ENCODE results near the gene LRP1B.

DNA sequence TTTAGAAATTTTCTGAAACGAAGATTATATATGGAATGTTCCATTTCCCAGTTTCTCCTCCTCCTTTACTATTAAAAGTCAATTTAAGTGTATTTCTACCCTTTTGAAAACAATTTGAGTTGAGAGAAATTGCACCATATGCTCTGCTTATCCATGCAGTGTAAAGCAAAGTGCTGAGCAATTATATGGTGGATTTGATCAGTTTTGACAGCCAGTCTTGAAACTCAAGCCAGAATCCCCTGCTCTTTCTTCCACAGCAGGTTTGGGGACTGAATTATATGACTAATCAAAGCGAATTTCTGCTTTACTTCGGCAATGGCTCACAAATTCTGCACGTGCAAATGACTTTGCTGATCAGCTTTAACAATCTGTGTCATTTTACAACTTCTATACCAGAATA lies 1183.6 kb downstream of the LRP1B start:
- TF ChIP-seq POLR2A (IDR thresholded peaks at IDR 0.05) (no peak), POLR2AphosphoS5 (IDR thresholded peaks at IDR 0.05; ENCODE audit: insufficient read depth in 1 of 2, low read depth in 1 of 2) (no peak)
- TF ChIP-seq, protein P1, sequence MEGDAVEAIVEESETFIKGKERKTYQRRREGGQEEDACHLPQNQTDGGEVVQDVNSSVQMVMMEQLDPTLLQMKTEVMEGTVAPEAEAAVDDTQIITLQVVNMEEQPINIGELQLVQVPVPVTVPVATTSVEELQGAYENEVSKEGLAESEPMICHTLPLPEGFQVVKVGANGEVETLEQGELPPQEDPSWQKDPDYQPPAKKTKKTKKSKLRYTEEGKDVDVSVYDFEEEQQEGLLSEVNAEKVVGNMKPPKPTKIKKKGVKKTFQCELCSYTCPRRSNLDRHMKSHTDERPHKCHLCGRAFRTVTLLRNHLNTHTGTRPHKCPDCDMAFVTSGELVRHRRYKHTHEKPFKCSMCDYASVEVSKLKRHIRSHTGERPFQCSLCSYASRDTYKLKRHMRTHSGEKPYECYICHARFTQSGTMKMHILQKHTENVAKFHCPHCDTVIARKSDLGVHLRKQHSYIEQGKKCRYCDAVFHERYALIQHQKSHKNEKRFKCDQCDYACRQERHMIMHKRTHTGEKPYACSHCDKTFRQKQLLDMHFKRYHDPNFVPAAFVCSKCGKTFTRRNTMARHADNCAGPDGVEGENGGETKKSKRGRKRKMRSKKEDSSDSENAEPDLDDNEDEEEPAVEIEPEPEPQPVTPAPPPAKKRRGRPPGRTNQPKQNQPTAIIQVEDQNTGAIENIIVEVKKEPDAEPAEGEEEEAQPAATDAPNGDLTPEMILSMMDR (IDR thresholded peaks at IDR 0.05), result no peak

Measured in vagina (tissue), 2 donors.